GM18507 (cell line): ENCODE results near the gene PRDM11.

ENCODE experiments used
- DNase-seq: peaks from one replicate; pipeline ENCODE4 v3.0.0; 2011; ENCODE audit warnings: low read depth; ENCODE audit not compliant: insufficient read length; ENCODE audit errors: extremely low spot score
- FAIRE-seq: peaks from 2 replicates; lab custom pipeline; 2011; peaks lifted over from hg19 to GRCh38; lab: Jason Lieb, UNC

Gene PRDM11

GRCh38 chr11:45274206-45274605 lies 127.8 kb downstream of the PRDM11 start:
- FAIRE-seq: no peak

GRCh38 chr11:45275828-45276227 lies 129.4 kb downstream of the PRDM11 start:
- no peak for FAIRE-seq
- DNase-seq: no peak

More at GRCh38 chr11:45274206-45274605, 127.8 kb downstream of the PRDM11 start:
- DNase-seq: no peak

- no peak for DNase-seq
- FAIRE-seq: no peak
These were observed 132.3 kb downstream of the PRDM11 start for GRCh38 chr11:45278714-45279113.

- DNase-seq: no peak
- FAIRE-seq: no peak
These were observed 133.2 kb downstream of the PRDM11 start for GRCh38 chr11:45279645-45280044.

- FAIRE-seq (no peak), DNase-seq (no peak)
These were observed 134.0 kb downstream of the PRDM11 start for GRCh38 chr11:45280449-45280848.

- no peak for DNase-seq
- no peak for FAIRE-seq
These were observed 135.6 kb downstream of the PRDM11 start for GRCh38 chr11:45282081-45282480.
